Retinal pigment epithelial cell (primary cell): ENCODE data around the gene COBL.

Source experiments
- DNase-seq: peaks from one replicate; pipeline ENCODE4 v3.0.0-alpha.2; 2010; ENCODE audit warnings: low read depth
- H3K4me3 ChIP-seq: 2 replicates; pipeline ENCODE4 v1.5.1; 2011; ENCODE audit warnings: mild to moderate bottlenecking, low read length, control low read depth, moderate library complexity
- CTCF ChIP-seq: conservative IDR thresholded peaks from 2 replicates; pipeline ENCODE4 v1.5.1; 2011; ENCODE audit warnings: low read depth, low read length, control low read depth, inconsistent platforms

Gene COBL

GRCh38 chr7:51054231-51054630 lies 262.4 kb downstream of the COBL start:
- no peak for DNase-seq
- TF ChIP-seq CTCF, result no peak
- H3K4me3 ChIP-seq, result no peak overlapping the region

- DNase-seq, result no peak
- no peak overlapping the region for H3K4me3 ChIP-seq
- no peak for TF ChIP-seq CTCF
Observed at GRCh38 chr7:51053160-51053925, 263.3 kb downstream of the COBL start.

GRCh38 chr7:51046482-51046881 lies 270.1 kb downstream of the COBL start:
- H3K4me3 ChIP-seq, result no peak overlapping the region
- no peak for DNase-seq
- TF ChIP-seq CTCF, result no peak

GRCh38 chr7:51046103-51046466 lies 270.5 kb downstream of the COBL start:
- TF ChIP-seq CTCF, result no peak
- no peak for DNase-seq

GRCh38 chr7:51045319-51046102 lies 271.1 kb downstream of the COBL start:
- TF ChIP-seq CTCF, result no peak
- DNase-seq, result peak; percentile 89
- H3K4me3 ChIP-seq, result no peak overlapping the region

More at GRCh38 chr7:51046103-51046466, 270.5 kb downstream of the COBL start:
- H3K4me3 ChIP-seq, result no peak overlapping the region

- H3K4me3 ChIP-seq, result no peak overlapping the region
- no peak for DNase-seq
- TF ChIP-seq CTCF, result no peak
Observed at GRCh38 chr7:51043461-51043860, 273.1 kb downstream of the COBL start.

- H3K4me3 ChIP-seq, result no peak overlapping the region
- no peak for DNase-seq
- TF ChIP-seq CTCF, result no peak
Observed at GRCh38 chr7:51040787-51041186, 275.8 kb downstream of the COBL start.
